Mesodermal cell (in vitro differentiated cells): ENCODE data around the gene SEC14L5.
"Not testable (repeated sequence)": the region's sequence is repeated elsewhere in the genome, so short reads cannot be mapped to it uniquely, and the experiment has no call there.

ENCODE experiments used
- H3K27ac ChIP-seq: 2 replicates; pipeline ENCODE4 v1.7.0; 2013; ENCODE audit warnings: mild to moderate bottlenecking, low read depth, low read length, moderate library complexity; ENCODE audit not compliant: severe bottlenecking
- H3K36me3 ChIP-seq: 2 replicates; pipeline ENCODE4 v1.7.1; 2013; ENCODE audit warnings: mild to moderate bottlenecking, low read length, moderate library complexity; ENCODE audit not compliant: control insufficient read depth, insufficient read depth
- H3K4me1 ChIP-seq: one replicate; pipeline ENCODE4 v1.7.1; 2013; ENCODE audit warnings: mild to moderate bottlenecking, low read length; ENCODE audit not compliant: insufficient read depth, control insufficient read depth, poor library complexity, severe bottlenecking
- H3K4me3 ChIP-seq: 2 replicates; pipeline ENCODE4 v1.7.0; 2013; ENCODE audit warnings: low read length, control low read depth, mild to moderate bottlenecking; ENCODE audit not compliant: insufficient read depth, poor library complexity, severe bottlenecking; ENCODE audit errors: extremely low read depth
- H3K9me3 ChIP-seq: 2 replicates; pipeline ENCODE4 v1.7.1; 2013; ENCODE audit warnings: mild to moderate bottlenecking, low read length, moderate library complexity; ENCODE audit not compliant: control insufficient read depth
- WGBS, 2 experiments: methylation state at CpG; one replicate each; pipeline ENCODE4 v1.1.5; 2013; ENCODE audit warnings: missing lambda C conversion rate in 2 of 2; ENCODE audit not compliant: insufficient coverage in 2 of 2; 5-methylcytosine and 5-hydroxymethylcytosine counted together

Gene SEC14L5

DNA sequence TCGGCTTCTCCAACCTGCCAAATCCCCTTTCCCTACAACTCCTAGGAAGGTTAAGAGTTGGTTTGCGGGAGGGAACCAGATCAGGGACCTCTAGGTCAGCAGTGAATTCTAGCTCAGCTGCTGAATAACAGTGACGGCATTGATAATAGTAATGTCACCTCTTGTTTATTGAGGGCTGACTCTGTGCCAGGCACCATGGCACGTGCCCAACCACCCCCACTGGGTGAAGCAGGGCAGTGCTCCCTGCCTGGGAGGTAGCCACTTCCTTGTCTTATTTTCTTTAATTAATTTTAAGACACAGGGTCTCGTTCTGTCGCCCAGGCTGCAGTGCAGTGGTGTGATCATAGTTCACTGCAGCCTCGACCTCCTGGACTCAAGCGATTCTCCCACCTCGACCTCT is 15.6 kb upstream of the SEC14L5 start:
- Histone ChIP-seq H3K4me3 (no peak overlapping the region), H3K4me1 (peaks cover 28% of the 10 kb centered on the region), H3K27ac (peak overlapping the region; percentile 97), H3K9me3 (no peaks in the 10 kb centered on the region), H3K36me3 (no peaks in the 10 kb centered on the region)
- WGBS, 2 experiments: 79 to 84% methylated on average over 8 of the region's 9 CpGs

DNA sequence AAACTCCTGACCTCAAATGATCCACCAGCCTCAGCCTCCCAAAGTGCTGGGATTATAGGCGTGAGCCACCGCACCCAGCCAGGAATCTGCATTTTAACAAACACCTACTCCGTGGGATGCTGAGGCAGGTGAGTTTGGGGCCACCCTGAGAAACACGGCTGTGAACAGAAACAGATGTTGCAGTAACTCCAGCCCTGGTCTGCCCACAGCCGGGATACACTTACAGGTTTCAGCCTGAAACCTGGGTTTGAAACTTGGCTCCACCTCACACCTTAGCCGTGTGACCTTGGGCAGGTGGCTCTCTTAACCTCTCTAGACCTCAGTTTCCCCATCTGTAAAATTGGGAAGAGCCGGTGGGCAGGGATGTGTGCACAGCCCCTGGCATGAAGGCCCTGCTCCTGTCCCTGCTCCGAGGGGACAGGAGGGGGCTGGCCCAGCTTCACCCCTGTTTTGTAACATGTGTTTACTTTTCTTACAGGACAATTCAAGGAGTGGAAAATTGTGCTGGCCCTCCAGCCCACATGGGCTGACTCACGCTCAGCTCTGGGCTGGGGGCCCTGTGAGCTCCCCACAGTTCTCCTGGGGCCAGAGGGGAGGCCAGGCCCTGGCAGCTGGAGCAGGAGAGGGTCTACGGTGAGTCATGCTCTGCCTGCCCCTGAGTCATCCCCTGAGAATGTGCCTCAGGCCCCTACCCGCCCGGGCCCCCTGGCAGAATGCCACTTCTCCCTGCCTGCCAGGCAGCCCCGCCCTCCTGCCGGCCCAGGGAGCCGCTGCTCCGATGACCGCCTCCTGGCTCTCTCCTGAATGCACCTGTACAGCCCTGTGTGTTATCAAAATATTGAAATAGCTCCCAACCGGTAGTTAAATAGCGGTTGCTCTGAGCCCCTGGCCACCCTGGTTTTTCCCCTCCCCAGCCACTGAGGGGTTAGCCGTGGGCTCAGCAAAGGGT is 13.5 kb upstream of the SEC14L5 start:
- no peaks in the 10 kb centered on the region for H3K9me3 ChIP-seq
- peaks cover 28% of the 10 kb centered on the region for H3K4me1 ChIP-seq
- H3K4me3 ChIP-seq: no peak overlapping the region
- no peaks in the 10 kb centered on the region for H3K36me3 ChIP-seq
- peak overlapping the region; percentile 97 for H3K27ac ChIP-seq
- 50 to 53% methylated on average over 19 to 20 of the region's 20 CpGs for WGBS, 2 experiments

GRCh38 chr16:4945560-4946502 is 12.3 kb upstream of the SEC14L5 start:
- H3K4me3 ChIP-seq: no peak overlapping the region
- H3K4me1 ChIP-seq: peaks cover 28% of the 10 kb centered on the region
- H3K9me3 ChIP-seq: no peaks in the 10 kb centered on the region
- WGBS, 2 experiments: 92 to 98% methylated on average over 4 of the region's 11 CpGs
- peak overlapping the region; percentile 97 for H3K27ac ChIP-seq
- H3K36me3 ChIP-seq: no peaks in the 10 kb centered on the region

DNA sequence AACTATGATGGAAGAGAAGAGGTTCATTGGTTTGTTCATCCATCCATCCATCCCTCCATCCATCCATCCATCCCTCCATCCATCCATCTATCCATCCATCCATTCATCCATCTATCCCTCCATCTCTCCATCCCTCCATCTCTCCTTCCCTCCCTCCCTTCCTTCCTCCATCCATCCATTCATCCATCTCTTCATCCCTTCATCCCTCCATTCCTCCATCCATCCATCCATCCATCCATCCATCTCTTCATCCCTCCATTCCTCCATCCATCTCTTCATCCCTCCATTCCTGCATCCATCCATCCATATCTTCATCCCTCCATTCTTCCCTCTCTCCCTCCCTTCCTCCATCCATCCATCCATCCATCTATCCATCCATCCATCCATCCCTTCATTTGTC is 11.2 kb upstream of the SEC14L5 start:
- Histone ChIP-seq H3K4me3 (no peak overlapping the region), H3K27ac (no peak overlapping the region), H3K4me1 (peaks cover 28% of the 10 kb centered on the region), H3K36me3 (no peaks in the 10 kb centered on the region), H3K9me3 (no peaks in the 10 kb centered on the region)

GRCh38 chr16:4947722-4948503 is 10.2 kb upstream of the SEC14L5 start:
- no peaks in the 10 kb centered on the region for H3K36me3 ChIP-seq
- no peaks in the 10 kb centered on the region for H3K9me3 ChIP-seq
- WGBS, 2 experiments: 36 to 40% methylated on average over 10 to 11 of the region's 16 CpGs
- H3K4me3 ChIP-seq: no peak overlapping the region
- peaks cover 21% of the 10 kb centered on the region for H3K4me1 ChIP-seq
- peak overlapping the region; percentile 5 for H3K27ac ChIP-seq

DNA sequence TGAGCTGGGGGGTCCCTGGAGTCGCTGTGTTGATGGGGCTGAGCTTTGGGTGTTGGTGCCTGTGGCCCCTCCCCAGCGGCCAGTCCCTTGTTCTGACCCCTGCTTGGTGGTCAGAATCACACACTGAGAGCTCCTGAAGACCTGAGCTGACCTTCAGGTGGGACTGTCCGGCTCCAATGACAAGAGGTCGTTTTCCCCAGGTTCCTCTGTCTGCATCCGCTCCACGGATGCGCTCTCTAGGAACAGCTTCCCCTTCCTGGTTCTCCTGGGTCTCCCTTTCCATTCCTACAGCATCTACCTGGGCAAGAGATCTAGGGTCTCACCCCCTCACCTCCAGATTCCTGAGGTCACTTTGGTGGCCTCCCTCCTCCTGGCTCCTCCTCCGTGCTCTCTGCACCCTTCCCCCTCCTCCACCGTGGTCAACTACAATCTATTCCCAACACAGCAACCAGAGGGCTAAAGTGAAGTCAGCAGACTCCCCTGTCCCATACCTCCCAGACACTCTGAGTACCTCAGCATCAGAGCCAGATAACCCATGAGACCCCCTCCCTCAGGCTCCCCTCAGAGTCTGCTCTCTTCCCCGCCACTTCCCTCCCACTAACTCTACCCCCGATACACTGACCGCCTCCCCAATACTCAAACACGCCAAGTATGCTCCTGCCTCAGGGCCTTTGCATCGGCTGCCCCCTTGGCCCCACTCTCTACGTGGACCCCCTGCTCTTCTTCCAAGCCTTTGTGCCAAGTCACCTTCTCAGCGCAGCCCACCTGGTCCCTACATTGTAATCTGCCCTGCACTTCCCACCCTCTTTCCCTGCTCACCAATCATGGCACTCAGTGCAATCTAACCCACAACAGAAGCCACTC is 9.0 kb upstream of the SEC14L5 start:
- peaks cover 13% of the 10 kb centered on the region for H3K4me1 ChIP-seq
- H3K27ac ChIP-seq: no peak overlapping the region
- no peak overlapping the region for H3K4me3 ChIP-seq
- no peaks in the 10 kb centered on the region for H3K36me3 ChIP-seq
- H3K9me3 ChIP-seq: no peaks in the 10 kb centered on the region
- 63 to 65% methylated on average over 16 of the region's 16 CpGs for WGBS, 2 experiments

GRCh38 chr16:4949986-4950385 is 8.1 kb upstream of the SEC14L5 start:
- no peaks in the 10 kb centered on the region for H3K36me3 ChIP-seq
- H3K9me3 ChIP-seq: no peaks in the 10 kb centered on the region
- H3K4me1 ChIP-seq: peaks cover 5% of the 10 kb centered on the region
- H3K27ac ChIP-seq: no peak overlapping the region
- WGBS, 2 experiments: 71 to 74% methylated on average over 4 to 5 of the region's 10 CpGs
- H3K4me3 ChIP-seq: no peak overlapping the region

DNA sequence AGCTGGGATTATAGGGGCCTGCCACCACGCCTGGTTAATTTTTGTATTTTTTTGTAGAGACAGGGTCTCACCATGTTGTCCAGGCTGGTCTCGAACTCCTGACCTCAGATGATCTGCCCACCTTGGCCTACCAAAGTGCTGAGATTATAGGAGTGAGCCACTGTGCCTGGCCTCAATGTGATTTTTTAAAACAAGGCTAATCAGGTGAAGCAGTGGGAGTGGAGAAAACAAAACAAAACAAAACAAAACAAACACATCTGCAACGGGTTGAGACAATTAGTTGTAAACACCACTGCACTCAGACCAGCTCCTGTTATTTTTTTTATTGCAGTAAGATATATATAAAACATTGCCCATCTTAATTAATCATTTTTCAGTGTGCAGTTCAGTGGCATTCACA is 6.5 kb upstream of the SEC14L5 start:
- H3K9me3 ChIP-seq, H3K36me3 ChIP-seq, H3K27ac ChIP-seq, H3K4me3 ChIP-seq, H3K4me1 ChIP-seq: not testable (repeated sequence)
- 100% methylated on average over 1 to 2 of the region's 3 CpGs for WGBS, 2 experiments

DNA sequence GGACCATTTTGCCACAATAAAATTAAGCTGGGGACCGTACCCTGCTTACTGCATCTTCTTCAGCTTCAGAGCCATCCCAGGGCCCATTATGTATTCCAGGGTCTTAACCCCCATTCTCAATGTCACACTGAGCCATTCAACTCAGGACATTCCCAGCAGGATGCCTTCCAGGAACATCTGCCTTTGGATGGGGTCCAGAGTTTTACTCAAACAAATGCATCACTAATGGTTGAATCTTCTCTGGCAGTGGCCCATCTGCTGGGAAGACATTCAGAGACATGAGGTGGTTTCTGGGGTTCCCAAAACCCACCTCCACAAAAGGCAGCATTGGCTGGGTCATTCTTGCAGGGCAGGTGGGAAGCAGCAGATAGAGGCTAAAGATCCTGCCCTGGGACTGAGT is 3.4 kb upstream of the SEC14L5 start:
- WGBS, 2 experiments: 78 to 100% methylated on average over 1 of the region's 1 CpG
- Histone ChIP-seq H3K27ac (no peak overlapping the region), H3K9me3 (no peaks in the 10 kb centered on the region), H3K4me3 (no peak overlapping the region), H3K4me1 (peaks cover 2% of the 10 kb centered on the region), H3K36me3 (no peaks in the 10 kb centered on the region)

DNA sequence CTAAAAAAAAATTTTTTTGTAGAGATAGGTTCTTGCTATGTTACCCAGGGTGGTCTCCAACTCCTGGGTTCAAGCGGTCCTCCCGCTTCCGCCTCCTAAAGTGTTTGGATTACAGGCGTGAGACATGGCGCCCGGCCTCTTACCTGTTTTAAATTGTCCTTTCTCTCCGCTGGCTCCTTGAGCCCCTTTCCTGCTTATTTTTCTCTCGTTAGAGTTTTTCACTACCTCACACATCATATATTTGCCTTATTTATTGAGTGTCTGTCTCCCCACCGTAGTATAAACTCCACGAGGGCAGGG is 760 bp upstream of the SEC14L5 start:
- peaks cover 2% of the 10 kb centered on the region for H3K4me1 ChIP-seq
- 67 to 71% methylated on average over 9 to 10 of the region's 10 CpGs for WGBS, 2 experiments
- no peaks in the 10 kb centered on the region for H3K36me3 ChIP-seq
- H3K27ac ChIP-seq: no peak overlapping the region
- no peaks in the 10 kb centered on the region for H3K9me3 ChIP-seq
- peak overlapping the region; percentile 32 for H3K4me3 ChIP-seq
